Ovary (tissue), 3 donors: ENCODE data around the gene SMYD2.

Experiments used
- EP300 ChIP-seq: sonication (generic); formaldehyde crosslinking; IDR thresholded peaks from one replicate; pipeline ENCODE4 v1.6.1; 2017; ENCODE audit warnings: antibody characterized with exemption
- TF ChIP-seq, protein P1 (sequence below), 3 donors: fragments of 450-650 bp in 2 of 3; fragments of 200-600 bp in 1 of 3; IDR thresholded peaks; one replicate each; pipeline versions ENCODE4 v1.5.1 to v1.8.0; 2016 to 2022; ENCODE audit warnings: antibody characterized with exemption in 3 of 3, mild to moderate bottlenecking in 1 of 3
- donor health status: DM: no; HTN: no; CAD: no.

DNA sequence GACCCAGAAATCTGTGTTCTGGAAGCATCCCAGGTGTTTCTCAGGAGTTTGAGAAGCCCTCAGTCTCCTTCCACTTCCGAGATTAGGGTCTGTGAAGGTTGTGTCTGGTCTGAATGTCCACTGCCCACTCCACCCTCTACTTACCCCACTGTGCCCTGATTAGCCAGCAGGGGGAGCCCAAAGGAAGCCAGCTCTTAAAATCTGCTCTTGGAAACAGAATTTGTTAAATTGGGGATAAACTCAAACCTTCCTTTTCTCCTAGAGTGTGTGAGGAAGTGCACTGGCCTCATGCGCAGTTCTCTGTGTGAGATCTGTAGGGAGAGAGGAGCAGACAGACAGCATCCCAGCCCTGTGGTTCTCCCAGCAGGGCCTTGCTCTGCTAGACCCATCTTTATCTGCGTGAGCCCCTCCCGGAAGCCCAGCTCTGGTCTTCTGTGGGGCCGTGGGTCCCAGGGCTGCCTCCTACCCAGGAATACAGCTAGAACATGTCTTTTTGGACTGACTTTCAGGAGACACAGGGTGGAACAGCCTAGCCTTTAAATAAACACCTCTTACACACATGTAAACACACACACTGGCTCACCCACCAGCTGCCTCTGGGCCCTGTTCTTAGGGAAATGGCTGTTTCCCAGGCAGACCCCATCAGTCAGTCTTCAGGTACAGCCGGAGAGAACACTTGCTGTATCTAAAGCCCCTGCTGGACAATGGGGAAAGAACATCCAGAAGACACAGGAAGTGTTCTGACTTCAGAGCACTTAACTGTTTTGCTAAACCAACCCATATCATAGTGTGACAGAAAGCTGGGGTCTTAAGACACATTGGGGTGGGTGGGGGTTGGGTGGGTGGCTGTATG, 52.2 kb downstream of the SMYD2 start:
- TF ChIP-seq EP300 = no peak
- TF ChIP-seq, protein P1, sequence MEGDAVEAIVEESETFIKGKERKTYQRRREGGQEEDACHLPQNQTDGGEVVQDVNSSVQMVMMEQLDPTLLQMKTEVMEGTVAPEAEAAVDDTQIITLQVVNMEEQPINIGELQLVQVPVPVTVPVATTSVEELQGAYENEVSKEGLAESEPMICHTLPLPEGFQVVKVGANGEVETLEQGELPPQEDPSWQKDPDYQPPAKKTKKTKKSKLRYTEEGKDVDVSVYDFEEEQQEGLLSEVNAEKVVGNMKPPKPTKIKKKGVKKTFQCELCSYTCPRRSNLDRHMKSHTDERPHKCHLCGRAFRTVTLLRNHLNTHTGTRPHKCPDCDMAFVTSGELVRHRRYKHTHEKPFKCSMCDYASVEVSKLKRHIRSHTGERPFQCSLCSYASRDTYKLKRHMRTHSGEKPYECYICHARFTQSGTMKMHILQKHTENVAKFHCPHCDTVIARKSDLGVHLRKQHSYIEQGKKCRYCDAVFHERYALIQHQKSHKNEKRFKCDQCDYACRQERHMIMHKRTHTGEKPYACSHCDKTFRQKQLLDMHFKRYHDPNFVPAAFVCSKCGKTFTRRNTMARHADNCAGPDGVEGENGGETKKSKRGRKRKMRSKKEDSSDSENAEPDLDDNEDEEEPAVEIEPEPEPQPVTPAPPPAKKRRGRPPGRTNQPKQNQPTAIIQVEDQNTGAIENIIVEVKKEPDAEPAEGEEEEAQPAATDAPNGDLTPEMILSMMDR (IDR thresholded peaks at IDR 0.05) = peak; percentile 65 to 75 (median 71)
